Nephron progenitor cell (in vitro differentiated cells): ENCODE results near the gene PIP4P1.

ENCODE experiments used
- DNase-seq: peaks from one replicate; pipeline ENCODE4 v3.0.0; 2021
- H3K27ac Mint-ChIP-seq: 2 replicates; pipeline ENCODE4 v1.8.0; 2021; ENCODE audit warnings: mild to moderate bottlenecking, moderate library complexity, mixed read lengths
- H3K27me3 Mint-ChIP-seq: 2 replicates; pipeline ENCODE4 v1.8.0; 2021; ENCODE audit warnings: mild to moderate bottlenecking, low read depth, mixed read lengths; ENCODE audit not compliant: poor library complexity
- H3K36me3 Mint-ChIP-seq: 2 replicates; pipeline ENCODE4 v1.8.0; 2021; ENCODE audit warnings: low read depth, mixed read lengths
- H3K4me1 Mint-ChIP-seq: 2 replicates; pipeline ENCODE4 v1.8.0; 2021; ENCODE audit warnings: mixed read lengths
- H3K4me3 Mint-ChIP-seq: 2 replicates; pipeline ENCODE4 v1.8.0; 2021; ENCODE audit warnings: mild to moderate bottlenecking, moderate library complexity, mixed read lengths
- H3K9me3 Mint-ChIP-seq: 2 replicates; pipeline ENCODE4 v1.8.0; 2021; ENCODE audit warnings: mild to moderate bottlenecking, moderate library complexity, mixed read lengths
- CTCF ChIP-seq: fragments of 200-600 bp; sonication (generic); IDR thresholded peaks from 2 replicates; pipeline ENCODE4 v1.5.0; 2021; ENCODE audit warnings: antibody characterized with exemption

The PIP4P1 gene

DNA sequence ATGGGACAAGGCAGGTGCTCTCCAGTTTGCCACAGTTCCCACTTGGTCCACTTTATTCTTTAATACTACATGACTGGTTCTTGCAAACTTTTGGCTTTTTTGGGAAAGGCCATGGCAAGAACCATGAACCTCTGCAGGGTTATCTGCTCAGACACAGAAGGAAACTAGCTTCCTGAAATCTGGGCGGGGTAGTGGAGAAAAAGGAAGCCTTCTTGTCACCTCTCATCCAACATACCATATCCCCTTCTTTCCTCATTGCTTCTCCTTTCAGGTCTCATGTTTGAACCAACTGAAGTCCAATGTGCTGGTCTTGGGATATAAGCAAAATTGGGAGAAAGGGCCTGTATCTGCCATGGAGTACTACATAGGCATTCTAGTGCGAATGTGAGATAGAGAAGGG is 19.8 kb downstream of the PIP4P1 start:
- no peak overlapping the region for H3K27ac Mint-ChIP-seq
- peaks cover 15% of the 10 kb centered on the region for H3K36me3 Mint-ChIP-seq
- no peak overlapping the region for H3K4me3 Mint-ChIP-seq
- TF ChIP-seq CTCF: no peak
- peaks cover 20% of the 10 kb centered on the region for H3K27me3 Mint-ChIP-seq
- peaks cover 6% of the 10 kb centered on the region for H3K9me3 Mint-ChIP-seq
- H3K4me1 Mint-ChIP-seq: peaks cover 8% of the 10 kb centered on the region
- no peak for DNase-seq

- Mint-ChIP-seq H3K4me3 (no peak overlapping the region), H3K27ac (no peak overlapping the region), H3K9me3 (peaks cover 6% of the 10 kb centered on the region), H3K27me3 (peaks cover 20% of the 10 kb centered on the region), H3K4me1 (peaks cover 8% of the 10 kb centered on the region), H3K36me3 (peaks cover 15% of the 10 kb centered on the region)
- TF ChIP-seq CTCF: no peak
- DNase-seq: no peak
These were observed 20.4 kb downstream of the PIP4P1 start for GRCh38 chr14:20440882-20441281.

DNA sequence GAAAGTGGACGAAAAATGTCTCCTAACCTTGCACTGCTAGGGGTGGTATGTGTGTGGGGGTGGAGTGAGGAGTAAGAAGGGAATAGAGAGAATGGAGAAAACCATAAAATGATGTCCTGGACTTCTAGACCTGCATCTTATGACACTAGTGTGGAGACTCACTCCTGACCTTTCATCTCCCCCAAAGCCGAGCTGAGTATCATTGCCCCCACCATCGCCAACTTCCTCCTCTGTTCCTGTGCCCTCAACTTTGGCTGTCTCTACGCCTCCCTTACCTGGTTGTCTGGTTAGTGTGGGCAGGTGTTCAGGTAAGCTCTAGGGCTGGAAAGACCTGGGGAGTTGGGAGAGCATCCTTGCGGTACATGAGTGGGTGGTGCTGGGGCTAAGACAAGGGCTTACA is 20.8 kb downstream of the PIP4P1 start:
- Mint-ChIP-seq H3K4me3 (no peak overlapping the region), H3K27ac (no peak overlapping the region), H3K4me1 (peaks cover 12% of the 10 kb centered on the region), H3K27me3 (peaks cover 24% of the 10 kb centered on the region), H3K9me3 (peaks cover 6% of the 10 kb centered on the region), H3K36me3 (peaks cover 15% of the 10 kb centered on the region)
- no peak for TF ChIP-seq CTCF
- no peak for DNase-seq

DNA sequence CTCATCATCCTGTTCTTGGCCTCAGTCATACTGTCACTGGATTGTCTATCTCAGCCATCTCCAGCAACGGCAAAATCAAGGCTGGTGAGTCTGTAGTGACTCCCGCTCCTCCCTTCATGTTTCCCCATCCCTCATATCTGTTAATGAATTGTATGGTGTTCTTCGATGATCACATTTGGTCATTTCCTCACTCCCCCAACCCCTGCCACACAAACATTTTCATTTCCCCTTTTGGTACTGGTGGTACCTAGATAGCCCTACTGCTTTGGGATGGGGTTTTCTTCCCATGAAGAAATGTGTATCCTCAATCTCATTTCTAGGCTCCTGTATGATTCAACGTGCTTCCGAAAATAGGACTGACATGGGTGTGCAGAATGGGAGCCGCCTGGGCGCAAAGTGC is 22.6 kb downstream of the PIP4P1 start:
- DNase-seq: no peak
- Mint-ChIP-seq H3K27me3 (peaks cover 28% of the 10 kb centered on the region), H3K4me1 (peaks cover 15% of the 10 kb centered on the region), H3K27ac (no peak overlapping the region), H3K9me3 (peaks cover 6% of the 10 kb centered on the region), H3K4me3 (no peak overlapping the region), H3K36me3 (peaks cover 15% of the 10 kb centered on the region)
- no peak for TF ChIP-seq CTCF

- H3K27ac Mint-ChIP-seq: no peak overlapping the region
These were observed 24.9 kb downstream of the PIP4P1 start for GRCh38 chr14:20436363-20436755.

More at GRCh38 chr14:20436363-20436755, 24.9 kb downstream of the PIP4P1 start:
- no peak for DNase-seq
- Mint-ChIP-seq H3K27me3 (peaks cover 28% of the 10 kb centered on the region), H3K4me1 (peaks cover 15% of the 10 kb centered on the region), H3K36me3 (no peaks in the 10 kb centered on the region), H3K4me3 (no peak overlapping the region), H3K9me3 (no peaks in the 10 kb centered on the region)
- TF ChIP-seq CTCF: no peak
